K562 (cell line): Measurements from ENCODE around the gene WFIKKN1.

Experiments used
- CBFA2T2 ChIP-seq: fragments of 450-650 bp; conservative IDR thresholded peaks from 2 replicates; pipeline ENCODE4 v1.6.1; 2017; ENCODE audit warnings: mild to moderate bottlenecking
- CBX5 ChIP-seq: IDR thresholded peaks from 2 replicates; pipeline ENCODE4 v1.6.1; 2014; ENCODE audit warnings: low read depth, borderline replicate concordance
- CHD1 ChIP-seq: fragments of 200-600 bp; sonication (generic); IDR thresholded peaks from one replicate; pipeline ENCODE4 v1.6.1; 2012; ENCODE audit warnings: mild to moderate bottlenecking, moderate library complexity, low read length, inconsistent platforms
- ERF ChIP-seq: fragments of 450-650 bp; formaldehyde crosslinking; IDR thresholded peaks from 2 replicates; pipeline ENCODE4 v1.4.0; 2020; ENCODE audit warnings: mild to moderate bottlenecking, mixed read lengths
- HCFC1 ChIP-seq: IDR thresholded peaks from 2 replicates; pipeline ENCODE4 v1.6.1; 2012; ENCODE audit warnings: low read depth, low read length, improper control_type of control experiment
- JUNB ChIP-seq: fragments of 450-650 bp; formaldehyde crosslinking; conservative IDR thresholded peaks from 2 replicates; pipeline ENCODE4 v1.4.0; 2020; ENCODE audit warnings: mild to moderate bottlenecking
- MLX ChIP-seq, 2 experiments: fragments of 450-650 bp in 1 of 2; sonication (generic) in 1 of 2; formaldehyde crosslinking; conservative IDR thresholded peaks; 2 replicates each; pipeline versions ENCODE4 v1.4.0 to v1.8.1; 2020 to 2022; ENCODE audit warnings: mild to moderate bottlenecking in 1 of 2, missing genetic modification reagents in 1 of 2
- MYC ChIP-seq, 2 experiments: fragments of 250-450 bp in 1 of 2; sonication (Bioruptor Pico) in 1 of 2; IDR thresholded peaks; 2 replicates each; pipeline versions ENCODE4 v1.5.1 to v1.6.1; 2012 to 2021; ENCODE audit warnings: low read depth in 2 of 2, borderline replicate concordance in 1 of 2, improper control_type of control experiment in 1 of 2, low read length in 1 of 2, mild to moderate bottlenecking in 1 of 2, moderate library complexity in 1 of 2
- RBBP5 ChIP-seq: fragments of 200-600 bp; sonication (generic); IDR thresholded peaks from 2 replicates; pipeline ENCODE4 v1.6.1; 2012; ENCODE audit warnings: borderline replicate concordance, mild to moderate bottlenecking, low read length, control low read depth, inconsistent platforms; ENCODE audit not compliant: insufficient read depth, poor library complexity, severe bottlenecking
- SMC3 ChIP-seq: conservative IDR thresholded peaks from 2 replicates; pipeline ENCODE4 v1.6.1; 2011; ENCODE audit warnings: low read depth, low read length, improper control_type of control experiment; ENCODE audit not compliant: insufficient read depth

- TF ChIP-seq RBBP5 (no peak), CBFA2T2 (no peak), CBX5 (no peak), HCFC1 (no peak), SMC3 (no peak), JUNB (CRISPR knock-in tag) (no peak), ERF (CRISPR knock-in tag) (no peak), MYC (IDR thresholded peaks at IDR 0.05; ENCODE audit: low read depth, low read length) (no peak), MYC (CRISPR knock-in tag; IDR thresholded peaks at IDR 0.05; ENCODE audit: borderline replicate concordance, low read depth) (no peak), MLX (CRISPR knock-in tag; conservative IDR thresholded peaks at IDR 0.05) (no peak), CHD1 (no peak)
These were observed 18.2 kb downstream of the WFIKKN1 start, which contains the start of gene WDR90 for GRCh38 chr16:648781-649589.
